B cell (primary cell): Measurements from ENCODE around the gene MCOLN1.

ENCODE experiments used
- CTCF ChIP-seq: fragments of 200-600 bp; IDR thresholded peaks from one replicate; pipeline ENCODE4 v1.8.0; 2022; ENCODE audit warnings: antibody characterized with exemption, mild to moderate bottlenecking
- EZH2 ChIP-seq: IDR thresholded peaks from 2 replicates; pipeline ENCODE4 v1.6.1; 2012; ENCODE audit warnings: borderline replicate concordance, low read depth, mild to moderate bottlenecking, moderate library complexity, low read length; ENCODE audit not compliant: insufficient read depth, poor library complexity, severe bottlenecking

- TF ChIP-seq CTCF (no peak), EZH2 (no peak)
These were observed 32.8 kb downstream of the MCOLN1 start for GRCh38 chr19:7554990-7555864.
